HG03460 (cell line): ENCODE data around the gene PLEKHA5.

ENCODE experiments used
- ATAC-seq: cut with Tn5 transposase; IDR thresholded peaks from one replicate; pipeline ENCODE4 v1.9.1; 2021; ENCODE audit not compliant: unreplicated experiment

PLEKHA5 gene

DNA sequence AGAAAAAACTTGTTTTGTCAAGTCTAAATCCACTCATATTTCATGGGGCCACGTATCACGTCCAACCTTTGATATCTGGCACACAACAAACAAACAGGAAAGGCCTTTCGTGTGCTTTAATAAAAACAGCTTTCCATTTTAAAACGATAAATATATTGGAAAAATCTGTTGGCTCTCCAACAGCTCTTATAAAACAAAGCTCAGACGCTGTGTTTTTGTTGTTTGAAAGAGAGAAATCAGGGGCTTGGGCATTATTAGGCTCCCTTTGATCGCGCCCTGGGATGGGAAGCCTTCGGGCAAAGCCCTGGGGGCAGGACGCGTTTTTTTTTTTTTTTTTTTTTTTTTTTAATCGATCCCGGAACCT lies 429 bp upstream of the PLEKHA5 start:
- ATAC-seq, result no peak

DNA sequence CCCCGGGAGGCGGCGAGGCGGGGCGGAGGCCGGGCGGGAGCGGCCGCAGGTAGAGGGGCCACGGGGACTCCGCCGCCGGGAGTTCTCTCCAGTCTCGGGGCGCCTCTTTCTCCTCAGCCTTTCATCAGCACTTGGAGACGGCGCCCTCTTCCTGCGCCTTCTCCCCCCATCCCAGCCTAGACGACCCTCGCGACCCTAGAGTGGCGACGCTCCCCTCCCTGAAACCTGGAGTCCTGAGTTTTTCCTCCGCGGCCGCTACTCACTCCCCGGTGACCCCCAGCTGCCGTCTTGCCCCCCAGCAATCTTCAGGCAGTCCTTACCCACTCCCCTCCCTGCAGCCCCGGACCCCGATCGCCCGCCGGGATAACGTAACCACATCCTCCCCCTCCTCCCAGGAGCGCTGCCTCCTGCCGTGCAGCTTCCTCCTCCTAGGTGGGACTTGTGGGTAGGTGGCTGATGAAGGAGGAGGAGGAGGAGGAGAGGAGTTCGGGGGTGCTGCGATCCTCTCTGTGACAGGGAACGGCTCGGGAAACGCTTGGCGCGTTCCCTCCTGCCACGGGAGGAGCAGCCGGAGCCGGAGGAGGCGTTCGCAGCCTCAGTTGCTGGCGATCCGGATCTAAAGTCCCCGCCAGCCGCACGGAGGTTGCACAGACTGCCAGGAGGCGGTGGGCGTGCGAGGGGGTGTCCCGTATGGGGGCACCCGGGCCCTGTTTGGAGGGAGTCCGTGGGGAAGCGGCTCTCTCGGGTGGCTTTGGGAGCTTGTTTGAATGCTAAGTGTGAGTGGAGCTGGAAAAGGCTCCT lies 891 bp downstream of the PLEKHA5 start:
- no peak for ATAC-seq

DNA sequence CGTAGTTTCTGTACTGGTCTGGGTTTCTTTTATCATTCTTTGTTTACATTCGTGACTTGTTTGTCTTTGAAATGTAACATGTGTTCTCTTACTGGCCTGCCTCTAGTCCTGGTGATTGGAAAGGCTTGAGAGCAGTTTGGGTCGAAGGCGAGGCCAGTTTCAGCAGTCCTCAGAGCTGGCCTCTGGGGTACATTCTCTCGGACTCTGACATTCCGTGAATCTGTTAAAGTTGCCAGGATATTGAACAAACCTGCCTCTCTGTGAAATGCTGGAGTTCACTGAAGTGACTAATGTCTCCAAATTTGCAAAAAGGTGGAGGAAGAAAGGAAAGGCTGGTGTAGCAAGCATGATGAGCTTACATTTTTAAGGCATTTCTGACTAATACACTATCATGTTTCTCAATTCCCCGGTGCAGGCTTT lies 1.5 kb downstream of the PLEKHA5 start:
- no peak for ATAC-seq

DNA sequence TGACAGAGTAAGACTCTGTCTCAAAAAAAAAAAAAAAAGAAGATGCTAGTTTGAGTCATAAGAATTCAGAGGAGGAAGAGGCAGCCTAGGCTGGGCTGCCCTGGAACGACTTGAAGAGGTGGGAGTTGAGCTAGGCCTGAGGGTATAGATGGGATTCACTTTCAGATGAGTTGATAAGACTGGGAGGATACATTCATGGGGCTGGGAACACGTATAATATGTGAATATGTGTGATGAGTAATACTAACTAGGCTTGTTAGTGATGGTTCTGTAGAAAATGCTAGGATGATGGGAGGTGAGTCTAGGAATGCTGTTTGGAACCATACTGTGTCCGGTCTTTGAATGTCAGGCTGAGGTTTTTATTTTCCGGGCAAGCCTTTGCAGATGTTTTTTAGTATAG lies 9.0 kb downstream of the PLEKHA5 start:
- no peak for ATAC-seq

DNA sequence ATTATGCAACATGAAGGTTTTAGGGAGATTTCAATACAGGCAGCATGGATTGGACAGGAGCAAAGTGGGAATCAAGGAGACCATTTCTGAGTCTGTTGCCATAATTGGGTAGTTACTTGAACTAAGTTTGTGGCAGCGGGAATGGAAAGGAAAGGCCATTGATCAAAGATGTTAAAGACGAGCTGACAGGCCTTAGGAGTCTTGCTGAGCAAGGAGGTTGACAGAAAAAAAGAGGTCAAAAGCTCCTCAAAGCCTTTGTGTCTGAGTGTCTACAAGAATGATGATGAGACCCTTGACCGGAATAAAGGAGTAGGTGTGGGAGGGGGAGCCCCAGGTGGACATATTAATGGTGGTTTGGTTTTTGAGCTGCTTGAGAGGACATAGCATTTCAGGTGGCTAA lies 9.4 kb downstream of the PLEKHA5 start:
- no peak for ATAC-seq

DNA sequence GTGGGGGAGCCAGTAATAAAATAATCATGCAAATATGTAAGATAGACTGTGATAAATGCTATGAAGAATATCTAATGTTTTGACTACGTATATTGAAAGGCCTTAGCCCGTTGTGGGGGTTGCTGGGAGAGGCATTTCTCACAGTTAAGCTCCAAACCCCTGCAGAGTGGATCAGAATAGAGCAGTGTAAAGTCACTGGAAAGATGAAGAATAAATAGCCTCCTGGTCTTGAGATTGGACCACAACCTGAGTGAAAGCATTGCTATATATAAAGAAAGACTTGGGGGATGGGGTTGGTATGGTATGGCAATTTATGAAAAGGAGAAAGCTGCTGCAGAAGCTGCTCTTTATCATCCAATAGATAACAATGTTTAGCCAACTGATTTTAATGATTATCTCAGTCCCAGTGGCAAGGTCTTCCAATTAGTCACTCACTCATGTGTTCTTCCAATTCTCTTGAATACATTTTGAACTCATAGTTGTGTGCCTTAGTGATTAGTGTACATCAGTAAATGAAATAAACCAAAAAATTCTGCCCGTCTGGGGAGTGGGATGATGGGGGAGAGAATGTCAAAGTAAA lies 10.2 kb downstream of the PLEKHA5 start:
- no peak for ATAC-seq

DNA sequence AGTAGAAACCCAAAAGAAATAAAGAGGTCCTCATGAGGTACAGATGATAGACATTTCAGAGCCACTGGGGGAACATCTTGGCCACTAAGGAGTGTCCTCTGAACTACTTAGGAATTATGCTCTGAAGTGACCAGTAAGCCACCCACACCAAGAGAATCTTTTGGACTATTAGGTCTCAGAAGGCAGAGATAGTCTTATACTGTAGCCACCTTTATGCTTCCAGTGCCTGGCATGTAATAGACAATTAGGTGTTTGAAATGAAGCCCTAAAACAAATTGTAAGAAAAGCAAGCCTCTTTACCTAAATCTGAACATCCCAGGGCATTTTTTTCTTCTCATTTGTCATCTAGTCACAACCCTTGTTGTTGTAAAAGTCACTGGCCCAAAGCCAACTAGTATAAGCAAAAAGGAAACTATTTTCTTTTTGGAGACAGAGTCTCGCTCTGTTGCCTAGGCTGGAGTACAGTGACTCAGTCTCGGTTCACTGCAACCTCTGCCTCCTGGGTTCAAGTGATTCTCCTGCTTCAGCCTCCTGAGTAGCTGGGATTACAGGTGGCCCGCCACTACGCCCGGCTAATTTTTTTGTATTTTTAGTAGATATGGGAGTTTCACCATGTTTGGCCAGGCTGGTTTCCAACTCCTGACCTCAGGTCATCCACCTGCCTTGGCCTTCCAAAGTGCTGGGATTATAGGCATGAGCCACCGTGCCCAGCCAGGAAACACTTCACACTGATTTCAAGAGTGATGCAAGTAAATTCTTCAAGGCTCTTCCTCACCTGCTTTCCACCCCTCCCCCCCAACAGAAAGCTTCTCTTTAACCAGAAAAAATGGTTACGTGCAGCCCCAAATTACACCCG lies 11.1 kb downstream of the PLEKHA5 start:
- ATAC-seq, result no peak

DNA sequence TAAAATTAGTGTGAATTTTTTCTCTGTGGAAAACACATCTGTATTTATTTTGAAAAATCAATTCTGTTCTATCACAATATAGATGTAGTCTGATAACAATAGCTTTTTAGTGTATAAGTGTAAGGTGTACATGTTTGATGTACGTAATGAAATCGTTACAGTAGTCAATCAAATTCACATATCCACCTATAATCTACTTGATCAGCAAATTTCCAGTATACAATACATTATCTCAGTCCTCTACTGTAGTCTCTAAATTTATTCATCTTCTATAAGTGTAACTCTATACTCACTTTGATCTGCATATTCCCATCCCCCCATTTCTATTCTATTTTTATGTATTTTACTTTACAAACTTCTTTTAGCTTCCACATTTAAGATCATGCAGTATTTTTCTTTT lies 13.0 kb downstream of the PLEKHA5 start:
- ATAC-seq, result no peak

DNA sequence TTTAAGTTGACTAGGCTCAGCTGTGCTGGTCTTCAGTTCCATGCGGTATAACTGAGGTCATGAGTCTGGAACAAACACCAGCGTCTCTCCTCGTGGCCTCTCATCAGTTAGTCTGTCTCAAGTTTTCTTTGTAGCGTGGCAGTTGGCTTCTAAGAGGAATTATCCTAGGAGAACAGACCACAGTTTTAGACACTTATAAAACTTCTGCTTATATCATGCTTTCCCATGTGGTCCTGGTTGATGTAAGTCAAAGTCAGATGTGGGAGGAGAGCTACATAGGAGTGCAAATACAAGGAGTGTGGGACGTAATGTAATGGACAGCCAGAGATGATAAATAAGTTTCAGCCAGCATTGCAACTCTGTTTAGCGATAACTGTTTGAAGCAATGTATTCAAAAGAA lies 14.8 kb downstream of the PLEKHA5 start:
- ATAC-seq, result no peak

DNA sequence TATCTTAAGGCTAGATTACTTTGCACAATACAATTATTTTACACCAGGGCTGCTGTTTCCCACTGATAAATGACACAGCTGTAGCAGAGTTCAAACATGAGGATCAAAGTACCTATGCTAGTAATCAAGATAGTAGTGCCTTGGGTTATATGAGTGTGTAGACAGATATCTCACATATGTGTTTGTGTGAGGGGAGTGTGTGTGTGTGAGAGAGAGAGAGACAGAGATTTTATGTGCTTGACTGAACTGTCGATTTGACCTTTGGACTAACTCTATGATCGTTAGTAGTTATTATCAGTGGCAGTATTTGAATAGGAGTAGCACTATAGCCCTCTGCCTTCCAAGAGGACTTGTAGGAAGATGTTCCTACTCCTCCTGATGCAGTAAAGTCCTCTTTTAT lies 15.5 kb downstream of the PLEKHA5 start:
- no peak for ATAC-seq

DNA sequence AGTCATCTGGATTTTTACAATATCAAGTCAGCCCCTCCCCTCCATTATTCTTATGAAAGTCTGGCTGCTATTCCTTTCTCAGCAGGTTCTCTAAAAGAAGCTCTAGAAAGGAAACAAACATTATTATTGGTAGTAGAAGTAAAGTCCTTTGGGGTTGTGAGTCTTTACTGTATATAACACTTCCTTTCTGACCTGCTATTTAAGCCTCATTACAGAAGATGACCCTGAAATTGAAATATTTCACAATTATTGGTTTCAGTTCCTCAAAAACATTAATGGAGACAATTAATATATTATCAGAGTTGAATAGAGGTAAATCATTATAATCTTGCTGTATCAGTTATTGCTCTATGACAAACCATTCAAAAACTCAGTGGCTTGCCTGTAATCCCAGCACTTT lies 19.3 kb downstream of the PLEKHA5 start:
- no peak for ATAC-seq

DNA sequence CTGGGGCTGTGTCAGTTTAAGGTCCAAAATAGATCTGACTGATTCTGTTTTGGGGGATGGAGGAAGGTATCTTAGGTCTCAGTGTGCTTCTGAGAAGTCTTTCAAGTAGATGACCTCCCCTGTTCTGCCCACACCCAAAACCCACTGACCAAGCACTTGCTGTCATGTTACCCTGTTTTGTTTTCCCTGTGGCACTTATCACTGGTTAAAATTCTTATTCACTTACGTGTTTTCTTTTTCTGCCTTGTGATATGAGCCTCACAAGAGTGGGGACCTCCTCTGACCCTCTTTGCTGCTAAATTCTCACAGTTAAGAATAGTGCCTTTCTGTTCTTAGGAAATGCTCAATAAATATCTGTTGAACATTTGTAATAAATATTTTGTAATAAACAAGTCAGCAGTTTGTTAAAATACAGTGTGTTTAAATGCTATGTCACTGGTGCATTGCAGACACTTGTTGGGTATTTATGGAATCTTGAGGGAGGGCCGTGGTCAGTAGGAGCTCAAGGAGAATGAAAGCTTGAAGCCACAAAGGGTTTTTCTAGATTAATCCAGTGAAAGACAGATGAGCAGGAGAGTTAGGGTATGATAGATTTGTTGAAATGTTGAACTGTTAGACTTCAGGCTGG lies 20.9 kb downstream of the PLEKHA5 start:
- no peak for ATAC-seq

DNA sequence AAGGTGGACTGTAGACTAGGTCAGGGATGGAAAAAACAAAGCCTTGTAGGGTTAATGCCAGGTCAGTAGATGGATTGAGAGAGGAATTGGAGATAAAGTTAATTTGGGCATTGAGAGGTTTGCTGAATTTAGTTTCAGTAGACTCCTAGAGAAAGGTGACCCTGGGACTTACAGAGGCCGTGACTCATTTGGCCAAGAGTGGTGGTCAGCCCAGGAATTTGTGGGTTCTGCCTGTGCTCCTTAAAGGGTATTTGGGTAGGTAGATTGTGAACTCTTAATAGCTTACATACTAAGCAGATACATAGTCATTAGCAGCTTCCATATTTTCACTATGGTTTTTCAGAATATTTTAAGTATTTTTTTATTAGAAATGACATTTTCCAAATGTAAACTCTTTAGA lies 21.8 kb downstream of the PLEKHA5 start:
- no peak for ATAC-seq

DNA sequence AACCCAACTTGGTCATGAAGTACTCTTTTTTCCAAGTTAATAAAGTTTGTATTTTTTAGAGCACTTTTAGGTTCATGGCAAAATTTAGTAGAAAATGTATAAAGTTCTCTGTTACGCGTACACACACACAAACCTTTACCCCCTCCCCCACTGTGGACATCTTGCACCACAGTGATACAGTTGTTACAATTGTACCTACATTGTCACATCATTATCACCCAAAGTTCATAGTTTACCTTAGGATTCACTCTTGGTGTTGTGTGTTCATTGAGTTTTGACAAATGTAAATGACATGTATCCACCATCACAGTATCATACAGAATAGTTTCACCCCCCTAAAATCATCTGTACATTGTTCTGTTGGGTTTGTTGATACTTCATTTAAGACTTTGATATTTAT lies 23.9 kb downstream of the PLEKHA5 start:
- no peak for ATAC-seq

DNA sequence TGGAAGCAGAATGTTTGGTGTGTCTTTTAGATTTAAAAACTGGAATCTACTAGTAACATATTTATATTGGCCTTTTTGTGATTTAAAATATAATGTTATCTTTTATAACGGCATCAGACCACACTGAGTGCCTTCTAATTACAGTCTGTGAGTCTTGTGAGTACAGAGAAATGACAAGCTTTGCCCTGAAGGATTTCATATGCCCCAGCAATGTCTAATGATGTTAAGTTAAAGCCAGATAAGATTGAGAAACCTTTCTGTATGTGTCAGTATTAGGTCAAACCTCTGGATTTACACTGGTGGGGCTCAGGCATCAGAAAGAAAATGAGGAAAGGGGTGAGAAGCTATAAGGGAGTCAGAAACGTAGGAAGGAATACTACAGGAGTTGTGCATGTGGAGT lies 25.2 kb downstream of the PLEKHA5 start:
- ATAC-seq, result no peak

DNA sequence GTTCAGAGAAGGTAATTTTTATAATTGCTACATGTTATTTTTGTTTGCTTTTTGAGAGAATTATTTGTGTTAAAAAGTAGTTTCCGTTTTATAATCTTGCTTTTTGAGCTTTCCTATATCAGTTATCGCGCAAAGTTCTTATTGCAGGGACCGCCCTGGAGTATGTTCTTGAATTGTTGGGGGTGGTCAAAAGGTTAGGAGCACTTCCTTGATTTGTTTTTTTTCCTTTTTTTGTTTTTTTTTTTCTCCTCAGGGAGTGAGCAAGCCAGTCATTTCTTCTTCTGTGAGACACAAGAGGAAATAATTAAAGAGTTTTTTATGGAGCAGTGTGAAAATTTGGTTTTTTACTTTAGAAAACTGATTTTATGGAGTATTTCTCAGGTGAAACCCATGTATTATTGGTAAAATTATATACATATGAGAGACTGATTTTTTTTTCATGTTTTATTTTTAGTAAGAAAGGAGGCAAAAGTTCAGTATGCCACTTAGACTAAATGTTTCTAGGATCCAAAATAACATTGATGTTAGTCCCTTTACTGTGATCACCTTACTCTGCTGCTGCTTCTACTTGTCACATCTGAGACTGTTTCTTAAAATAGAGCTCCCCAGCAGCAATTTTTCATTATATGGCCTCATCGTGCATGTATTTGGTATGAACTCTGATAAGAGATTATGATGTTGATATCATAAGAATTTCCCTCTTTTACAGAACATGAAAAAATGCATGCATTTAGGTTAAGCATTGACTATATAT lies 26.6 kb downstream of the PLEKHA5 start:
- ATAC-seq, result no peak

DNA sequence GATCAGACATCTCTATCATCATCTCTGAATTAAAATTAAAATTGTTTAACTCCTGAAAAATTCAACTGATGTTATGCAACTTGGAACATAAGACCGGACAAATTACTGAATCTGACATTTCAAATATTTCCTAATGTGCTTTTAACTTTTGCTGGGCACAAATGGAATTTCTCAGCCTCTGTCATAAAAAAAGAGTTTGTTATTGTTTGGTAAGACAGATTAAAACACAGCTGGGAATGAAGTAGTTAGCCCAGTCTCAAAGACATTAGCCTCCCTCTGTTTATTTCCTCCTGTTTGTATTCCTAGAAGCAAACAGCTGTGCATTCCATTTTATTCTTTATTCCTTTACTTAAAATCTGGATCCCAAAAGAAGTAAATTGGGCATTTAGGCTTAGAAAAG lies 29.4 kb downstream of the PLEKHA5 start:
- no peak for ATAC-seq

DNA sequence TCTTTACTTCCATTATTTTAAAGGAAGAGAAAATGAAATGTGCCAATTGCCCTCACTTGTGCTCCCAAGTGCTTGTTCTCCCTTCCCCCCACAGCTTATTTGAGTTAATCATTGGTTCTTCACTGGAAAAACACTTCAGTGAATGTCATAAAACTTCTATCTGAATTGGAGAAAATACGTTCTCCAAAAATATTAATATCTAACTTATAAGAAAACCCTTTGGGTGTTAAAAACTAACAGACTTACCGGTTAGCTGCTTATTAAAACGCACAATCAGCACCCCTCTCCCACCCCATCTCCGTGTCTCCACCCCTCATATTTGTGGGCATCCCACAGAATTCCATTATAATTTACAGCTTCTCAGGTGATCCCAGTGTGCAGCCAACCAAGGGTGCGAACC lies 31.7 kb downstream of the PLEKHA5 start:
- ATAC-seq, result no peak

DNA sequence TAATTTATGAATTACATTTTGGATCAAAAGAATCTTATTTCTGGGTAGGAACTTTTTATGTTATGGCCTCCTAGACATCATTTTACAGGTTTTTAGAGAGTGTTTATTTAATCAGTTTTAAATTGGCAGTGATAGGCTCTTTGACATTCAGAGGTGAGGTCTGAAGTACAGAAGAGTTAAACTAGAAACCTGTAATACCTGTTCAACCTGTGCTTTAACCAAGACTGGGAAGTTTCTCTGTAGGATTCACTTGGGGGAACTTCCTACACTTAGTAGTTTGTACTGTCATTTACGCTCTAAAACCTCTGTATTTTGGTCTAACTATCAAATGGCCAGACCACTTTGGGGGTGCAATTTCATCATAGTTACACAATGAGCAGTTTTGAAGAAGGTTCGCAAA lies 35.9 kb downstream of the PLEKHA5 start:
- no peak for ATAC-seq

DNA sequence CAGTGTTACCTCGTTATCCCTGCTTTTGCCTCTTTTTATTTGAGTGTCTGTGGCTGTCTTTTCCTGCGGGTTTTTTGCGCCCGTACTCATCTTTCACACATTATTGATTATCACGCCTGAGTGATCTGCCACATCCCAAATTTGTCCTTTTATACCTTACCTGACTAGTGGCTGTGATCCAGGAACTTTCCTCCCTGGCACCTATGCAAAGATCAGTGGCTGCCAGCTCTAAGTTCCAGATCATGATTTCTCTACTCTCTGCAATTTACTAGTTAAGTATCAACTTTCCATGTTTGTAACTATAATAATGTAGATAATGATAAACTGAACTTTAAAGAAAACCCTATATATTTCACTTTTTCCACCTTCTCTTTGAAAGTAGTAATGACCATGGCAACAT lies 36.9 kb downstream of the PLEKHA5 start:
- no peak for ATAC-seq

DNA sequence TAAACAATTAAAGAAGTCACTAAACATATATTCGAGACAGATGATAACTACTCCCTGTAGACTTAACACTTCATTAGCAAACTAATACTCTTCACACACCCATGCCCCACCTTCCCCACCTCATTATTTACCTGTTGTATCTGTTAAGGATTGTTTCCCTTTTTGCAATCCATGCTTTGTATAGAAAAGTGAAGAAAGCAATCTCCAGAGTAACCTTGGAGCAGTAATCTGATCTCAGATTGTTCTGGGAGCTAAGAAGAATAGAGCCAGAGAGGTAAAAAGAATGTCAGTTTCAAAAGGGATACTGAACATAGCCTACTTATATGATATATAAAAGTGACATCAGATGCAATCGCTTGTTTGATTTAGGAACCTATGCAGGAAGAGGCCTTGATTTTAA lies 37.4 kb downstream of the PLEKHA5 start:
- ATAC-seq, result no peak
